Endodermal cell (in vitro differentiated cells): Measurements from ENCODE around the gene PRKCD. TPM values are rescaled to one million over a fixed set of nuclear protein-coding genes. Genes with fewer than 3 reads are reported as not detected.

ENCODE experiments used
- DNase-seq: peaks from one replicate; pipeline ENCODE4 v3.0.0-alpha.2; 2017
- H3K27ac ChIP-seq: 2 replicates; pipeline ENCODE4 v1.5.1; 2013; ENCODE audit warnings: mild to moderate bottlenecking, low read depth, low read length, moderate library complexity
- H3K27me3 ChIP-seq: 2 replicates; pipeline ENCODE4 v1.6.1; 2013; ENCODE audit warnings: mild to moderate bottlenecking, low read length, moderate library complexity; ENCODE audit not compliant: insufficient read depth, control insufficient read depth, poor library complexity, severe bottlenecking
- H3K36me3 ChIP-seq: 2 replicates; pipeline ENCODE4 v1.7.0; 2013; ENCODE audit warnings: mild to moderate bottlenecking, low read length, moderate library complexity; ENCODE audit not compliant: control insufficient read depth, insufficient read depth
- H3K4me1 ChIP-seq: one replicate; pipeline ENCODE4 v1.7.0; 2013; ENCODE audit warnings: low read length; ENCODE audit not compliant: control insufficient read depth, insufficient read depth
- H3K4me3 ChIP-seq: 2 replicates; pipeline ENCODE4 v1.5.1; 2013; ENCODE audit warnings: mild to moderate bottlenecking, low read length, moderate library complexity
- H3K9ac ChIP-seq: 2 replicates; pipeline ENCODE4 v1.6.1; 2013; ENCODE audit warnings: mild to moderate bottlenecking, low read length, moderate library complexity; ENCODE audit not compliant: poor library complexity, severe bottlenecking; ENCODE audit errors: extremely low read depth
- H3K9me3 ChIP-seq: 2 replicates; pipeline ENCODE4 v1.6.1; 2013; ENCODE audit warnings: mild to moderate bottlenecking, low read length, moderate library complexity; ENCODE audit not compliant: control insufficient read depth
- H3K27ac Mint-ChIP-seq: 2 replicates; pipeline ENCODE4 v1.8.0; 2020; ENCODE audit warnings: mixed read lengths
- H3K27me3 Mint-ChIP-seq: 2 replicates; pipeline ENCODE4 v1.8.0; 2021; ENCODE audit warnings: mild to moderate bottlenecking, mixed read lengths; ENCODE audit not compliant: insufficient read depth
- H3K36me3 Mint-ChIP-seq: 2 replicates; pipeline ENCODE4 v1.8.0; 2020; ENCODE audit warnings: low read depth, mixed read lengths
- H3K4me1 Mint-ChIP-seq: 2 replicates; pipeline ENCODE4 v1.8.0; 2020; ENCODE audit warnings: mixed read lengths
- H3K4me3 Mint-ChIP-seq: 2 replicates; pipeline ENCODE4 v1.8.0; 2020; ENCODE audit warnings: mild to moderate bottlenecking, moderate library complexity, mixed read lengths
- H3K9me3 Mint-ChIP-seq: 2 replicates; pipeline ENCODE4 v1.8.0; 2020; ENCODE audit warnings: mild to moderate bottlenecking, mixed read lengths
- CTCF ChIP-seq: fragments of 200-600 bp; sonication (generic); conservative IDR thresholded peaks from 2 replicates; pipeline ENCODE4 v1.5.0; 2021; ENCODE audit warnings: antibody characterized with exemption, mild to moderate bottlenecking
- WGBS, 2 experiments: methylation state at CpG; one replicate each; pipeline versions ENCODE4 v1.1.5 to v1.1.7; 2013; ENCODE audit warnings: missing lambda C conversion rate in 2 of 2, mixed read lengths in 1 of 2; ENCODE audit not compliant: insufficient coverage in 1 of 2, insufficient read length in 1 of 2; 5-methylcytosine and 5-hydroxymethylcytosine counted together
- total RNA-seq, 2 donors: library from RNA; stranded (reverse); fragmentation: NEBNext Ultra II Directional in 1 of 2; extraction: Animal tissue kit (Norgen Biotek cat#: 25700) in 1 of 2; gene quantifications; 2 replicates in 1 of 2; 3 replicates in 1 of 2; pipeline ENCODE4 v1.2.1, GENCODE V29; 2021

PRKCD gene
- total RNA-seq, 2 donors from 2014 or later, result 19.9 to 26.6 TPM

- TF ChIP-seq CTCF, result no peak
- H3K4me3 Mint-ChIP-seq, result peak overlapping the region; percentile 28
- Histone ChIP-seq H3K27ac (no peak overlapping the region), H3K36me3 (no peaks in the 10 kb centered on the region), H3K9me3 (no peaks in the 10 kb centered on the region), H3K4me1 (peaks cover 6% of the 10 kb centered on the region), H3K9ac (no peak overlapping the region), H3K27me3 (peaks cover 5% of the 10 kb centered on the region), H3K4me3 (no peak overlapping the region)
- peaks cover 26% of the 10 kb centered on the region for H3K4me1 Mint-ChIP-seq
- DNase-seq, result peak; percentile 60
- H3K36me3 Mint-ChIP-seq, result no peaks in the 10 kb centered on the region
- WGBS, 2 experiments, result 86% methylated on average over 36 of the region's 36 CpGs; no CpG with 5 or more reads in 1 of the 2 experiments
- H3K27me3 Mint-ChIP-seq, result peaks cover 17% of the 10 kb centered on the region
- no peaks in the 10 kb centered on the region for H3K9me3 Mint-ChIP-seq
- H3K27ac Mint-ChIP-seq, result no peak overlapping the region
These were observed 4.6 kb upstream of the PRKCD start for GRCh38 chr3:53156368-53156834.

GRCh38 chr3:53157974-53158580, 2.9 kb upstream of the PRKCD start:
- Histone ChIP-seq H3K9ac (no peak overlapping the region), H3K27me3 (peaks cover 5% of the 10 kb centered on the region), H3K36me3 (no peaks in the 10 kb centered on the region), H3K4me3 (no peak overlapping the region), H3K9me3 (no peaks in the 10 kb centered on the region), H3K27ac (no peak overlapping the region), H3K4me1 (peaks cover 6% of the 10 kb centered on the region)
- Mint-ChIP-seq H3K4me1 (peaks cover 34% of the 10 kb centered on the region), H3K9me3 (no peaks in the 10 kb centered on the region), H3K27ac (no peak overlapping the region), H3K27me3 (peaks cover 17% of the 10 kb centered on the region), H3K36me3 (no peaks in the 10 kb centered on the region), H3K4me3 (no peak overlapping the region)
- 90 to 92% methylated on average over 2 to 3 of the region's 3 CpGs for WGBS, 2 experiments
- DNase-seq, result no peak
- TF ChIP-seq CTCF, result no peak

GRCh38 chr3:53158765-53159155, 2.2 kb upstream of the PRKCD start:
- no peak overlapping the region for H3K27ac Mint-ChIP-seq
- H3K4me1 Mint-ChIP-seq, result peaks cover 40% of the 10 kb centered on the region
- TF ChIP-seq CTCF, result no peak
- no peak overlapping the region for H3K9ac ChIP-seq
- H3K27me3 ChIP-seq, result peaks cover 5% of the 10 kb centered on the region
- peaks cover 17% of the 10 kb centered on the region for H3K27me3 Mint-ChIP-seq
- no peaks in the 10 kb centered on the region for H3K9me3 ChIP-seq
- H3K4me3 Mint-ChIP-seq, result no peak overlapping the region
- no peaks in the 10 kb centered on the region for H3K9me3 Mint-ChIP-seq
- DNase-seq, result no peak
- WGBS, 2 experiments, result 98 to 100% methylated on average over 2 of the region's 2 CpGs
- H3K36me3 Mint-ChIP-seq, result no peaks in the 10 kb centered on the region
- H3K36me3 ChIP-seq, result no peaks in the 10 kb centered on the region
- no peak overlapping the region for H3K4me3 ChIP-seq
- peaks cover 12% of the 10 kb centered on the region for H3K4me1 ChIP-seq
- H3K27ac ChIP-seq, result no peak overlapping the region
